Duodenal mucosa (tissue), 2 donors: ENCODE data around the gene WWP2.
A peak's percentile ranks its signal among the peaks of the same experiment; 100 is the strongest.
"Not testable (repeated sequence)": the region's sequence is repeated elsewhere in the genome, so short reads cannot be mapped to it uniquely, and the experiment has no call there.

Experiments
- H3K27ac ChIP-seq: one replicate; pipeline ENCODE4 v1.7.0; 2013; ENCODE audit warnings: low read depth, low read length
- H3K27me3 ChIP-seq, 2 donors: one replicate each; pipeline ENCODE4 v1.7.0; 2013; ENCODE audit warnings: low read length in 2 of 2, control low read depth in 1 of 2; ENCODE audit not compliant: insufficient read depth in 2 of 2, control insufficient read depth in 1 of 2
- H3K36me3 ChIP-seq, 2 donors: one replicate each; pipeline ENCODE4 v1.7.0; 2013; ENCODE audit warnings: low read length in 2 of 2, control low read depth in 1 of 2; ENCODE audit not compliant: insufficient read depth in 2 of 2, control insufficient read depth in 1 of 2
- H3K4me1 ChIP-seq, 2 donors: one replicate each; pipeline ENCODE4 v1.7.0; 2013; ENCODE audit warnings: low read length in 2 of 2, control low read depth in 1 of 2; ENCODE audit not compliant: insufficient read depth in 2 of 2, control insufficient read depth in 1 of 2
- H3K4me3 ChIP-seq, 2 donors: one replicate each; pipeline ENCODE4 v1.7.0; 2013; ENCODE audit warnings: low read length in 2 of 2, low read depth in 1 of 2
- H3K9ac ChIP-seq, 2 donors: one replicate each; pipeline ENCODE4 v1.7.0; 2013; ENCODE audit warnings: low read length in 2 of 2, low read depth in 1 of 2
- H3K9me3 ChIP-seq, 2 donors: one replicate each; pipeline ENCODE4 v1.7.0; 2013; ENCODE audit warnings: low read length in 2 of 2, control low read depth in 1 of 2; ENCODE audit not compliant: control insufficient read depth in 1 of 2

The WWP2 gene

DNA sequence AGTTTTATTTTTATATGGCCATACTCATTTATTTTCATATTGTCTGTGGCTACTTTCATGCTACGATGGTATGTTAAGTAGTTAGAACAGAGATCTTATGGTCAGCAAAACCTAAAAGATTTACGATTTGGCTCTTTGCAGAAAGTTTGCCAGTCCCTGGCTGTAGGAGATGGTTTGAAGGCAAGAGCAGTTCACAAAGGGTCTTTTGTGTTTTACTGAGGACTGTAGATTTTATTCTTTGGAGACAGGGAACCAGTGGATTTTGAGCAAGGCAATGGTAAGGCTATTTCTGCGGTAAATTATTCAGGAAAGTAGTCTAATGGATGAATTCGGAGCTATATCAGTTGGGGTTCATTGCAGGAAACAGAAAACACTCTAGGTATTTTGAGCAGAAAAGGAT is 90.7 kb downstream of the WWP2 start:
- Histone ChIP-seq H3K36me3 (peaks cover 7 to 19% of the 10 kb centered on the region in 2 donors), H3K27ac (no peak overlapping the region), H3K9me3 (no peaks in the 10 kb centered on the region), H3K27me3 (no peaks in the 10 kb centered on the region), H3K4me3 (no peak overlapping the region), H3K9ac (no peak overlapping the region), H3K4me1 (peaks cover 8 to 15% of the 10 kb centered on the region in 2 donors)

DNA sequence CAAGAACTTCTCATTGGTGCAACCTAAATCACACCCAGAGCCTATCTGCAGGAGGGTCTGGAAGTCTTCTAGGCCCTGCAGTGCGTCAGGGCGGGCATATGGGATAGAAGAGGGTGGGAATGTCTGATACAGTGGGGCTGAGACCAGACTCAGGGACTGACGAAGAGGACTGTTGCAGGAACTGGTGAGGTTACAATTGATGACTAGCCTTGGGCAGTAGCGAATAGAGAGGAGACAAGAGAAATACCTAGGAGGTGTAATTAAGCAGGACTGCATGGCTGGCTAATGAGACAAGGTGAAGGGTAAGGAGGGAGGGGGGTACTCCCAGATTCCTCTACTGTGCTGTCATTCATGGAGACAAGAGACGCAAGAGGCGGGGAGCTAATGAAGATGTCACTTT is 91.3 kb downstream of the WWP2 start:
- H3K9ac ChIP-seq = no peak overlapping the region

DNA sequence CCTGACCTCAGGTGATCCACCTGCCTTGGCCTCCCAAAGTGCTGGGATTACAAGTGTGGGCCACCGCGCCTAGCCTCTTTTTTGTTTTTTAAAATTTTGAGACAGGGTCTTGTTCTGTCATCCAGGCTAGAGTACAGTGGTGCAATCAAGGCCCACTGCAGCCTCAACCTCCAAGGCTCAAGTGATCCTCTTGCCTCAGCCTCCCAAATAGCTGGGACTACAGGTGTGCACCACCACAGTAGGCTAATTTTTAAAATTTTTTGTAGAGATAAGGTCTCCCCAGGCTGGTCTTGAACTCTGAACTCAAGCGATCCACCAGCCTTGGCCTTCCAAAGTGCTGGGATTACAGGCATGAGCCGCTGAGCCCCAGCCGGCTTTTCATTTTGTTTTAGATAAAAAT is 92.6 kb downstream of the WWP2 start:
- H3K27ac ChIP-seq, H3K9ac ChIP-seq, H3K9me3 ChIP-seq, H3K4me3 ChIP-seq, H3K27me3 ChIP-seq: not testable (repeated sequence)
- Histone ChIP-seq H3K4me1 (peaks cover 4 to 13% of the 10 kb centered on the region in 2 donors), H3K36me3 (peaks cover 7 to 19% of the 10 kb centered on the region in 2 donors)

More for the DNA sequence above, 91.3 kb downstream of the WWP2 start:
- no peaks in the 10 kb centered on the region for H3K9me3 ChIP-seq
- peaks cover 10 to 15% of the 10 kb centered on the region in 2 donors for H3K4me1 ChIP-seq
- H3K4me3 ChIP-seq = no peak overlapping the region
- no peaks in the 10 kb centered on the region for H3K27me3 ChIP-seq
- H3K27ac ChIP-seq = no peak overlapping the region
- peaks cover 7 to 19% of the 10 kb centered on the region in 2 donors for H3K36me3 ChIP-seq

- no peaks in the 10 kb centered on the region for H3K27me3 ChIP-seq
- H3K36me3 ChIP-seq = peaks cover 7 to 19% of the 10 kb centered on the region in 2 donors
- H3K27ac ChIP-seq = no peak overlapping the region
- peaks cover 10 to 21% of the 10 kb centered on the region in 2 donors for H3K4me1 ChIP-seq
- no peak overlapping the region for H3K4me3 ChIP-seq
- no peaks in the 10 kb centered on the region for H3K9me3 ChIP-seq
- no peak overlapping the region for H3K9ac ChIP-seq
Measured at GRCh38 chr16:69855592-69855991, 93.5 kb downstream of the WWP2 start.

GRCh38 chr16:69858191-69859104 is 96.3 kb downstream of the WWP2 start:
- peaks cover 27 to 34% of the 10 kb centered on the region in 2 donors for H3K4me1 ChIP-seq
- peak overlapping the region in 1 of 2 donors; percentile 28 for H3K9ac ChIP-seq
- no peaks in the 10 kb centered on the region for H3K9me3 ChIP-seq
- no peak overlapping the region for H3K4me3 ChIP-seq
- peaks cover under 1 to 6% of the 10 kb centered on the region in 2 donors for H3K36me3 ChIP-seq
- H3K27me3 ChIP-seq = no peaks in the 10 kb centered on the region
- H3K27ac ChIP-seq = no peak overlapping the region

GRCh38 chr16:69859105-69859989 is 97.2 kb downstream of the WWP2 start:
- Histone ChIP-seq H3K4me3 (no peak overlapping the region), H3K4me1 (peaks cover 27 to 34% of the 10 kb centered on the region in 2 donors), H3K27ac (no peak overlapping the region), H3K27me3 (no peaks in the 10 kb centered on the region), H3K36me3 (no peaks in the 10 kb centered on the region), H3K9ac (peak overlapping the region in 1 of 2 donors; percentile 28), H3K9me3 (no peaks in the 10 kb centered on the region)

DNA sequence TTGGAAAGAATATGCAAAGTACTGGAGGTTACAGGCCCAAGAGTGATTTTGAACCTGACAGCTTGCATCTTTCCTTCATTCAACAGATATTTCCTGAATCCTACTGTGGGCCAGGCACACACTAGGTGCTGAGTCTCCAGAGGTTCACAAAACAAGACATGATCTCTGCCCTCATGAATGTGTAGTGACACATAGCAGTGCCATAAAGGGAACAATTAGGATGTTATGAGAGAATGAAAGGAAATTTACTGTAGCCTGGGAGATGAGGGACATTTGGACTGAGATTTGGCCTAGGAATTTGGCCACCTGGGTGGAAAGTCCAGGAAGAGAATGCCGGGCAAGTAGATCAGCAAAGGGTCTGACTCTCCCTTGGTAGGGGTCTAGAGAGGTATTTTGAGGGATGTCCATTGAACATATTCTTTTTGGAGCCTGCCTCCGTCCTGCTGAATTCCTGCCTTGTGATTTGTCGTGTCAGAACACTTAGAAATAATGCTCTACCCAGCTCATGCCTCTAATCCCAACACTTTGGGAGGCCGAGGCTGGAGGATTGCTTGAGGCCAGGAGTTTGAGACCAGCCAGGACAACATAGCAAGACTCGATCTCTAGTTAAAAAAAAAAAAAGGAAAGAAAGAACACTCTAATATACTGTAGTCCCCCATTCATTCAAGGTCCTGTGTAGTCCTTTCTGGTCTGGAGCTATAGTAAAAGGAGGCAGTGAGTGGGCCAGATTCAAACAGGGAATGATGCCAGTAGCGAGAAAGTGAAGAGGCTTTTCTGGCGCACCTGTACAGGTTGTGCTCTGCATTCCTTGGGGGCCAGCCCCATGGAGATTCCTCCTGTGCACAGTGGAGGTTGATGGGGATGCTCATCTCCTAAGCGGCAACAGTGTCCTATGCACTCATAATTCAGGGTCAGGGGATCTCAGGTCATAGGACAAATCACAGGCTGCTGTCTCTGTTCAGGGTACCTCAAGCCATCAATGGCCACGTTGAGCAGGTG is 98.4 kb downstream of the WWP2 start:
- Histone ChIP-seq H3K36me3 (no peaks in the 10 kb centered on the region), H3K4me1 (peaks cover 27 to 34% of the 10 kb centered on the region in 2 donors), H3K9me3 (no peaks in the 10 kb centered on the region), H3K27me3 (no peaks in the 10 kb centered on the region), H3K4me3 (no peak overlapping the region), H3K27ac (peak overlapping the region; percentile 33), H3K9ac (no peak overlapping the region)

DNA sequence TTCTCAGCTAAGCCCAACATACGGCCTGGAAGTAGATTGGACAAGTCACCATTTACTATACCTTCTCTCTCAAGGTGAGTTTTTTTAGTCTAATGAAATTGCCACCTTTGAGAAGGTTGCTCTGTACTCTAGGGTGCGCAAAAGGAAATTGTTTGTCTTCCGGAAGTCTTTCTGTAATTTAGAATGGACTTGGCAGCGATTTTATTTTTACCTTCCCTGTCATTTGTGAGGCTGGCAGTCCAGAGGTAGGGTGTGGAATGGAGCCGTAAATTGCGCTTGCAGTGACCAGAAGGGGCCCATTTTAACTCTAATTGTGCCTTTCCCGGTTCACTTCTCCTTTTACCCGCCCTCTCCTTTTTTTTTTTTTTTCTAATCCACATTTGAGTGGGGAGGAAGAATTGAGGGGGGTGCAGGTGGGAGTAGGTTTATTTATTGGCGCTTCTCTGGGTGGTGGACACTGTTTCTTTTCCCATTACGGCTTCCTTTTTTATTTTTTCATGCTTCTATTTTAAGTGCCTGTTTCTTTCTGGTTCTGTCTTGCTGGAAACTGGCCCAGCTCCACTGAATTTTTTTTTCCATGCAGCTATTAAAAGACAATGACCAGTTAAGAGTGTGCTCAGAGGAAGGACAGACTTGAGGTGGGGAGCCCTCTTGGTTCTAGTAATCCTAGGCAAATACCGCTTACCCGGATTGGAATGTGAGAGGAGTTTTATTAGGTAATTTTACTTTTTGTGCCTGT is 99.3 kb downstream of the WWP2 start:
- Histone ChIP-seq H3K27me3 (no peaks in the 10 kb centered on the region), H3K4me3 (peak overlapping the region; percentile 21 to 29), H3K9ac (no peak overlapping the region), H3K36me3 (no peaks in the 10 kb centered on the region), H3K4me1 (peaks cover 27 to 34% of the 10 kb centered on the region in 2 donors), H3K27ac (peak overlapping the region; percentile 33), H3K9me3 (no peaks in the 10 kb centered on the region)
